Inflammatory macrophage treated with lipopolysaccharide for 1 hour (primary cell): Measurements from ENCODE around the gene EPHB1.

Experiments
- DNase-seq, 2 donors: peaks; one replicate each; pipeline ENCODE4 v3.0.0-alpha.2; 2020 to 2022

The EPHB1 gene

GRCh38 chr3:134810052-134810435 lies 15.0 kb downstream of the EPHB1 start:
- DNase-seq = no peak

GRCh38 chr3:134810850-134811249 lies 15.8 kb downstream of the EPHB1 start:
- DNase-seq = no peak

- DNase-seq = no peak
Observed at GRCh38 chr3:134813618-134814017, 18.6 kb downstream of the EPHB1 start.

- no peak for DNase-seq
Observed at GRCh38 chr3:134815519-134815918, 20.5 kb downstream of the EPHB1 start.

GRCh38 chr3:134816623-134817022 lies 21.6 kb downstream of the EPHB1 start:
- DNase-seq = no peak

GRCh38 chr3:134817297-134817696 lies 22.2 kb downstream of the EPHB1 start:
- DNase-seq = no peak

- no peak for DNase-seq
Observed at GRCh38 chr3:134820994-134821393, 25.9 kb downstream of the EPHB1 start.

- DNase-seq = no peak
Observed at GRCh38 chr3:134822090-134822489, 27.0 kb downstream of the EPHB1 start.

- DNase-seq = no peak
Observed at GRCh38 chr3:134823679-134824078, 28.6 kb downstream of the EPHB1 start.

GRCh38 chr3:134824791-134825190 lies 29.7 kb downstream of the EPHB1 start:
- no peak for DNase-seq

GRCh38 chr3:134827213-134827612 lies 32.2 kb downstream of the EPHB1 start:
- DNase-seq = no peak

GRCh38 chr3:134829721-134830120 lies 34.7 kb downstream of the EPHB1 start:
- DNase-seq = no peak

GRCh38 chr3:134832585-134832984 lies 37.5 kb downstream of the EPHB1 start:
- DNase-seq = no peak

- DNase-seq = no peak
Observed at GRCh38 chr3:134833453-134834163, 38.5 kb downstream of the EPHB1 start.

GRCh38 chr3:134836921-134837320 lies 41.9 kb downstream of the EPHB1 start:
- no peak for DNase-seq

GRCh38 chr3:134838599-134838998 lies 43.5 kb downstream of the EPHB1 start:
- DNase-seq = peak in 1 of 2 donors; percentile 19

GRCh38 chr3:134839422-134839821 lies 44.4 kb downstream of the EPHB1 start:
- DNase-seq = no peak

GRCh38 chr3:134839990-134840389 lies 44.9 kb downstream of the EPHB1 start:
- DNase-seq = no peak

- DNase-seq = no peak
Observed at GRCh38 chr3:134840459-134840858, 45.4 kb downstream of the EPHB1 start.

GRCh38 chr3:134846084-134846483 lies 51.0 kb downstream of the EPHB1 start:
- DNase-seq = no peak

GRCh38 chr3:134846911-134847317 lies 51.9 kb downstream of the EPHB1 start:
- DNase-seq = no peak

GRCh38 chr3:134847349-134847748 lies 52.3 kb downstream of the EPHB1 start:
- no peak for DNase-seq

GRCh38 chr3:134849561-134849960 lies 54.5 kb downstream of the EPHB1 start:
- no peak for DNase-seq

GRCh38 chr3:134850761-134851160 lies 55.7 kb downstream of the EPHB1 start:
- DNase-seq = no peak

GRCh38 chr3:134852132-134852531 lies 57.1 kb downstream of the EPHB1 start:
- no peak for DNase-seq
